Endothelial cell (in vitro differentiated cells): ENCODE measurements around the gene CADPS. TPM values are rescaled to one million over a fixed set of nuclear protein-coding genes. Genes with fewer than 3 reads are reported as not detected.

Experiments used
- DNase-seq: peaks from one replicate; pipeline ENCODE4 v3.0.0; 2021; ENCODE audit warnings: low spot score
- H3K27ac Mint-ChIP-seq: one replicate; pipeline ENCODE4 v1.8.0; 2021; ENCODE audit warnings: mixed read lengths, inconsistent platforms; ENCODE audit not compliant: unreplicated experiment
- H3K27me3 Mint-ChIP-seq: one replicate; pipeline ENCODE4 v1.8.0; 2021; ENCODE audit warnings: mild to moderate bottlenecking, moderate library complexity, mixed read lengths, inconsistent platforms; ENCODE audit not compliant: unreplicated experiment
- H3K36me3 Mint-ChIP-seq: one replicate; pipeline ENCODE4 v1.8.0; 2021; ENCODE audit warnings: mild to moderate bottlenecking, low read depth, mixed read lengths, inconsistent platforms; ENCODE audit not compliant: unreplicated experiment
- H3K4me1 Mint-ChIP-seq: one replicate; pipeline ENCODE4 v1.8.0; 2021; ENCODE audit warnings: mild to moderate bottlenecking, mixed read lengths, inconsistent platforms; ENCODE audit not compliant: unreplicated experiment
- H3K4me3 Mint-ChIP-seq: one replicate; pipeline ENCODE4 v1.8.0; 2021; ENCODE audit warnings: mild to moderate bottlenecking, mixed read lengths, inconsistent platforms; ENCODE audit not compliant: unreplicated experiment
- H3K9me3 Mint-ChIP-seq: one replicate; pipeline ENCODE4 v1.8.0; 2021; ENCODE audit warnings: mixed read lengths, inconsistent platforms; ENCODE audit not compliant: unreplicated experiment
- total RNA-seq: library from RNA; stranded (reverse); fragmentation: NEBNext Ultra II Directional; extraction: Animal tissue kit (Norgen Biotek cat#: 25700); gene quantifications from one replicate; pipeline ENCODE4 v1.2.1, GENCODE V29; 2021; ENCODE audit not compliant: unreplicated experiment
- TF ChIP-seq, protein P1 (sequence below): fragments of 200-600 bp; sonication (generic); IDR thresholded peaks from one replicate; pipeline ENCODE4 v1.5.0; 2021; ENCODE audit warnings: antibody characterized with exemption; ENCODE audit not compliant: unreplicated experiment

Gene CADPS
- total RNA-seq, 1 donor from 2014 or later: 0.26 TPM

DNA sequence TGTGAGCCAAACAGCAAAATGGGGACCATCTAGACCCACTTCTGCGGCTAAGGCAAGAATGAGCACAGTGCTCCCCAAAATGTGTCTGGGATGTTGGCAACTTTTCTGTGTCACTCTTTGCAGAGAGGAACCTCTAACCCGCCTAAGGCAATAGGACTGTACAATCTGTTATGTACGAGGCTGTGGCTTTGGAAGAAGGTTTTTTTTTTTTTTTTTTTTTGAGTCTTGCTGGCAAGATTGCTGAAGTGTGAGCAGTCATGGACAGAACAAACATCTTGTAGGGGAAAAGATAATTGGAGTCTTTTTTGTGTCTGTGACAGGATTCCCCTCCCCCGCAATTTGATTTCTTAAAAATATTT, 509.1 kb downstream of the CADPS start:
- Mint-ChIP-seq H3K4me1 (peaks cover 35% of the 10 kb centered on the region), H3K36me3 (no peaks in the 10 kb centered on the region), H3K27ac (no peak overlapping the region), H3K4me3 (no peak overlapping the region), H3K9me3 (no peaks in the 10 kb centered on the region), H3K27me3 (peaks cover 25% of the 10 kb centered on the region)
- DNase-seq: no peak
- TF ChIP-seq, protein P1, sequence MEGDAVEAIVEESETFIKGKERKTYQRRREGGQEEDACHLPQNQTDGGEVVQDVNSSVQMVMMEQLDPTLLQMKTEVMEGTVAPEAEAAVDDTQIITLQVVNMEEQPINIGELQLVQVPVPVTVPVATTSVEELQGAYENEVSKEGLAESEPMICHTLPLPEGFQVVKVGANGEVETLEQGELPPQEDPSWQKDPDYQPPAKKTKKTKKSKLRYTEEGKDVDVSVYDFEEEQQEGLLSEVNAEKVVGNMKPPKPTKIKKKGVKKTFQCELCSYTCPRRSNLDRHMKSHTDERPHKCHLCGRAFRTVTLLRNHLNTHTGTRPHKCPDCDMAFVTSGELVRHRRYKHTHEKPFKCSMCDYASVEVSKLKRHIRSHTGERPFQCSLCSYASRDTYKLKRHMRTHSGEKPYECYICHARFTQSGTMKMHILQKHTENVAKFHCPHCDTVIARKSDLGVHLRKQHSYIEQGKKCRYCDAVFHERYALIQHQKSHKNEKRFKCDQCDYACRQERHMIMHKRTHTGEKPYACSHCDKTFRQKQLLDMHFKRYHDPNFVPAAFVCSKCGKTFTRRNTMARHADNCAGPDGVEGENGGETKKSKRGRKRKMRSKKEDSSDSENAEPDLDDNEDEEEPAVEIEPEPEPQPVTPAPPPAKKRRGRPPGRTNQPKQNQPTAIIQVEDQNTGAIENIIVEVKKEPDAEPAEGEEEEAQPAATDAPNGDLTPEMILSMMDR: no peak

DNA sequence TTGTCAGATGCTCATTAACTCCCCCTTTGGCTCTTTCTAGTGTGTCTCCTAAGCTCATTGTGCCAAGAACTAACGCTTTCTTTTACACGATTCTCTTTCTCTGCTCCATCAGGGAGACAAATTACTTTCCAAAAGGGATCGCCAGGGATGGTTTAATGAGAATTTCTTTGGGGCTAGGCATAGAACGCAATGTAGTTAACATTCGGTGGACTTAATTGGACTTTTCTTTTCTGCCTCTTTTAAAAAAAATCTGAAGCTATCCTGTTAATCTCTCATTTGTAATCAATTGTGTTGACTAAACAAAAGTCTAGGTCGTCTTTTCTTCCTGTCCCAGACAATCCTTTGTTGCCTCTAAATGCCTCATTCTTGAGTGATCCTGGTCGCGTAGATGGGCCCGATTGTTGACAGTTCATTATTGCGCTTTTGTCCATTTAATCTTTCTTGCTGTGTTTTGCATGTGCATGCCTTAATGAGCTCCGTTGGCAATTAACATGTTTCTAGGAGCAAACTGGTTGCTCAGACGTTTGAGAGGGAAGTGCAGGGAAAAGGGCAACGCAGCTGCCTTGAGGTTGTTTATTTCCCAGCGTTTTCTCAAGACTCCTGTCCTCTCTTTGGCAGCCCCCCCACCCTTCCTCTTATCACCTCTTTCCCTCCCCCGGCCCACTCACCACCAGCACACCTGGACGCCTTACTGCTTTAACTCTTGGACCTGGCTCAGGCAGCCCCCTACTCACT, 509.7 kb downstream of the CADPS start:
- DNase-seq: no peak
- peaks cover 29% of the 10 kb centered on the region for H3K4me1 Mint-ChIP-seq
- TF ChIP-seq, protein P1: no peak
- H3K27me3 Mint-ChIP-seq: peaks cover 19% of the 10 kb centered on the region
- H3K4me3 Mint-ChIP-seq: no peak overlapping the region
- H3K27ac Mint-ChIP-seq: no peak overlapping the region
- no peaks in the 10 kb centered on the region for H3K9me3 Mint-ChIP-seq
- no peaks in the 10 kb centered on the region for H3K36me3 Mint-ChIP-seq

DNA sequence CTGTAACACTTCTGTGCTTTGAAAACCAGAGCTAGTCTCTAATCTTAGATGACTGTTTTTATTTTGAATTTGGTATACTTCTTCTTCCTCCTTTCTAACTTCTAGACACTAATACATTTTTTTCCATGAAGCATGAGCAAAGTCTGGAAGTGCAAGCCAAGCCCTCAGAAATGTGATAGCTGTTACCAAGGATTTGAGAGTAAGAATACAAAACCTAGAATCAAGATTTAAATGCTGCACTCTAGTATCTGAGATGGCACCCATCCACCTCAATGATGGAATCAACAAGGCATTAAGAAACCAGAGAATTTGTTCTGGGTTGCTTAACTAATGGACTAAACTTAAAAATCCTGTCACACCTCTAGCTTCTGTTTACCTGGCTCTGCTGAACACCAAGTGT, 511.0 kb downstream of the CADPS start:
- no peak for DNase-seq
- Mint-ChIP-seq H3K27ac (no peak overlapping the region), H3K27me3 (peaks cover 12% of the 10 kb centered on the region), H3K4me1 (peaks cover 21% of the 10 kb centered on the region), H3K4me3 (no peak overlapping the region), H3K9me3 (no peaks in the 10 kb centered on the region), H3K36me3 (no peaks in the 10 kb centered on the region)
- TF ChIP-seq, protein P1: no peak

DNA sequence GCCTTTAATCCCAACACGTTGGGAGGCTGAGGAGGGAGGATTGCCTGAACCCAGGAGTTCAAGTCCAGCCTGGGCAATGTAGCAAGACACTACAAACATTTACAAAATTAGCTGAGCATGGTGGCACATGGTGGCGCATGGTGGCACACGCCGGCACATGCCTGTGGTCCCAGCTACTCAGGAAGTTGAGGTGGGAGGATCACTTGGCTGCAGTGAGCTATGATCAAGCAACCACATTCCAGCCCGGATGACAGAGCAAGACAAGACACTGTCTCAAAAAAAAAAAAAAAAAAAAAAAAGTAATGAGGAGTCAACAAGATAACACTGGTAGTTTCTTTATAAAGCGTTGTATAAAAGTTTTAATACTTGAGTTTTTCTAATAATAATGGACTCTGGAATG, 511.9 kb downstream of the CADPS start:
- no peaks in the 10 kb centered on the region for H3K9me3 Mint-ChIP-seq
- no peaks in the 10 kb centered on the region for H3K36me3 Mint-ChIP-seq
- TF ChIP-seq, protein P1: no peak
- peaks cover 17% of the 10 kb centered on the region for H3K4me1 Mint-ChIP-seq
- no peak overlapping the region for H3K27ac Mint-ChIP-seq
- peaks cover 6% of the 10 kb centered on the region for H3K27me3 Mint-ChIP-seq
- no peak overlapping the region for H3K4me3 Mint-ChIP-seq
- DNase-seq: no peak

DNA sequence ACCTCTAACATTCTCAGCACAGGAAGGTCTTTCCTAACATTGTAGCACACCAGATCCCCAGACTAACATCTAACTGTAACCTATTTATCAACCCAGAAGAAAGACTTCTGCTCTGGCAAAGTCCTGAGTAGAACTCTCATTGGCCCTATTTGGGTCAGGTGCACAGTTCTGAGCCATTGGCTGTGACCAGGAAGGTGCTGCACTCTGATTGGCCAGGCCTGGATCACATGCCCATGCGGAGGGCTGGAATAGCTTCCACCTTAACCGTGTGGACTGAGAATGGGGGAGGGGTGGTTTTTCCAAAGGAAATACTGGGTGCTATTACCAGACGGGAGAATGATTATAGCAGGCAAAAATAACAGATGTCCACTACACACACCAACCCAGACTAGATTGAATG, 513.4 kb downstream of the CADPS start:
- H3K27ac Mint-ChIP-seq: no peak overlapping the region
- H3K36me3 Mint-ChIP-seq: no peaks in the 10 kb centered on the region
- peaks cover 6% of the 10 kb centered on the region for H3K4me1 Mint-ChIP-seq
- no peak for DNase-seq
- H3K27me3 Mint-ChIP-seq: peaks cover 3% of the 10 kb centered on the region
- H3K4me3 Mint-ChIP-seq: no peak overlapping the region
- no peaks in the 10 kb centered on the region for H3K9me3 Mint-ChIP-seq
- TF ChIP-seq, protein P1: no peak
